ENCODE results near the gene ZHX3. TPM values are rescaled to one million over a fixed set of nuclear protein-coding genes. Genes with fewer than 3 reads are reported as not detected.

ZHX3 gene
- total RNA-seq, 1 experiment from 2014 or later, result 21.5 TPM

- ChIA-PET POLR2A (ENCODE audit: unreplicated experiment) (no interaction called here), CTCF (no interaction called here)
- no peak overlapping the region for H3K27ac ChIP-seq
- H3K4me3 ChIP-seq, result no peak overlapping the region
- no peaks in the 10 kb centered on the region for H3K27me3 ChIP-seq (ENCODE audit: insufficient read depth, low read depth)
- peaks cover 11% of the 10 kb centered on the region for H3K4me1 ChIP-seq (replicated peaks; ENCODE audit: insufficient read depth)
- H3K36me3 ChIP-seq (ENCODE audit: low read depth), result 0 out of 2 replicates have a peak, but pooled peaks cover 6% of the 10 kb centered on the region
- no peaks in the 10 kb centered on the region for H3K79me2 ChIP-seq (ENCODE audit: low read depth)
- no peaks in the 10 kb centered on the region for H3K9me3 ChIP-seq (ENCODE audit: insufficient read depth, low read depth)
- no peaks in the 10 kb centered on the region for H4K20me1 ChIP-seq (ENCODE audit: insufficient read depth)
- H3K9me2 ChIP-seq (ENCODE audit: insufficient read depth), result no peaks in the 10 kb centered on the region
- TF ChIP-seq EZH2 (IDR thresholded peaks at IDR 0.05; ENCODE audit: low read depth), result no peak
- intact Hi-C loops (cut with micrococcal nuclease; ENCODE audit: unreplicated experiment), result loop anchor here (10.0 kb wide), 1 partner anchor 230 kb away; no protein-coding TSS in a partner anchor
- H3F3A ChIP-seq (ENCODE audit: insufficient read depth, low read depth), result no peaks in the 10 kb centered on the region
- no peak overlapping the region for H3K4me2 ChIP-seq
- no TSS peak for BruUV-seq (replicated peaks)
- no peak for DNase-seq
- no peak overlapping the region for H2AFZ ChIP-seq
These were observed 143.2 kb downstream of the ZHX3 start for GRCh38 chr20:41174373-41174772.

- Histone ChIP-seq H3K9me2 (ENCODE audit: insufficient read depth) (no peaks in the 10 kb centered on the region), H4K20me1 (ENCODE audit: insufficient read depth) (no peaks in the 10 kb centered on the region), H3K9me3 (ENCODE audit: insufficient read depth, low read depth) (no peaks in the 10 kb centered on the region), H3K79me2 (ENCODE audit: low read depth) (no peaks in the 10 kb centered on the region), H3K27ac (no peak overlapping the region), H3K4me1 (replicated peaks; ENCODE audit: insufficient read depth) (peaks cover 11% of the 10 kb centered on the region), H3F3A (ENCODE audit: insufficient read depth, low read depth) (no peaks in the 10 kb centered on the region), H3K4me3 (no peak overlapping the region), H2AFZ (no peak overlapping the region), H3K36me3 (ENCODE audit: low read depth) (0 out of 2 replicates have a peak, but pooled peaks cover 6% of the 10 kb centered on the region), H3K4me2 (no peak overlapping the region), H3K27me3 (ENCODE audit: insufficient read depth, low read depth) (no peaks in the 10 kb centered on the region)
- TF ChIP-seq EZH2 (IDR thresholded peaks at IDR 0.05; ENCODE audit: low read depth), result no peak
- no peak for TF ChIP-seq CTCF (conservative IDR thresholded peaks at IDR 0.05)
- DNase-seq, result no peak
- intact Hi-C loops (cut with micrococcal nuclease; ENCODE audit: unreplicated experiment), result loop anchor here (1.0 to 10.0 kb wide), 5 partner anchors 58 to 231 kb away; partner anchors contain the start of gene LPIN3
- CTCF ChIA-PET, result interaction anchor here (0.7 to 2.3 kb wide), 2 partner anchors 166 to 170 kb away, joined by 4 to 57 read pairs; partner anchors contain the start of gene LPIN3
- no TSS peak for BruUV-seq (replicated peaks)
- POLR2A ChIA-PET (ENCODE audit: unreplicated experiment), result no interaction called here
These were observed 143.7 kb downstream of the ZHX3 start for GRCh38 chr20:41173791-41174341.

- intact Hi-C loops (cut with micrococcal nuclease; ENCODE audit: unreplicated experiment), result loop anchor here (1.0 to 10.0 kb wide), 5 partner anchors 59 to 232 kb away; partner anchors contain the start of gene LPIN3
- no peaks in the 10 kb centered on the region for H3K9me3 ChIP-seq (ENCODE audit: insufficient read depth, low read depth)
- CTCF ChIA-PET, result interaction anchor here (0.6 to 2.3 kb wide), 5 partner anchors 38 to 171 kb away, joined by 4 to 57 read pairs (median 6); partner anchors contain the start of gene LPIN3
- no peak overlapping the region for H3K27ac ChIP-seq
- H3K9me2 ChIP-seq (ENCODE audit: insufficient read depth), result no peaks in the 10 kb centered on the region
- no peaks in the 10 kb centered on the region for H4K20me1 ChIP-seq (ENCODE audit: insufficient read depth)
- no peak for TF ChIP-seq EZH2 (IDR thresholded peaks at IDR 0.05; ENCODE audit: low read depth)
- peak; percentile 98 for TF ChIP-seq CTCF (conservative IDR thresholded peaks at IDR 0.05)
- no peaks in the 10 kb centered on the region for H3F3A ChIP-seq (ENCODE audit: insufficient read depth, low read depth)
- no TSS peak for BruUV-seq (replicated peaks)
- H3K4me3 ChIP-seq, result no peak overlapping the region
- 0 out of 2 replicates have a peak, but pooled peaks cover 6% of the 10 kb centered on the region for H3K36me3 ChIP-seq (ENCODE audit: low read depth)
- POLR2A ChIA-PET (ENCODE audit: unreplicated experiment), result no interaction called here
- peaks cover 11% of the 10 kb centered on the region for H3K4me1 ChIP-seq (replicated peaks; ENCODE audit: insufficient read depth)
- H3K27me3 ChIP-seq (ENCODE audit: insufficient read depth, low read depth), result no peaks in the 10 kb centered on the region
- no peak overlapping the region for H2AFZ ChIP-seq
- DNase-seq, result peak; percentile 45 to 74
- H3K4me2 ChIP-seq, result no peak overlapping the region
- no peaks in the 10 kb centered on the region for H3K79me2 ChIP-seq (ENCODE audit: low read depth)
These were observed 144.3 kb downstream of the ZHX3 start for GRCh38 chr20:41173161-41173721.

Measured in PC-9 (cell line).